HL-60 (cell line): ENCODE results near the gene OSBP2.

Source experiments
- CTCF ChIP-seq: IDR thresholded peaks from one replicate; pipeline ENCODE4 v1.5.1; 2011; ENCODE audit warnings: low read length, control low read depth, inconsistent platforms; ENCODE audit not compliant: insufficient read depth
- GABPA ChIP-seq: IDR thresholded peaks from 2 replicates; pipeline ENCODE4 v1.6.1; 2012; ENCODE audit warnings: low read depth
- POLR2AphosphoS5 ChIP-seq: IDR thresholded peaks from 2 replicates; pipeline ENCODE4 v1.6.1; 2012; ENCODE audit warnings: low read depth
- REST ChIP-seq: IDR thresholded peaks from 2 replicates; pipeline ENCODE4 v1.6.1; 2012; ENCODE audit warnings: low read depth; ENCODE audit not compliant: insufficient replicate concordance

- no peak for TF ChIP-seq CTCF
- TF ChIP-seq POLR2AphosphoS5, result no peak
- no peak for TF ChIP-seq GABPA
- no peak for TF ChIP-seq REST
These were observed 56.9 kb downstream of the OSBP2 start for GRCh38 chr22:30751529-30751928.
